ENCODE data around the gene DUS1L. TPM values are rescaled to one million over a fixed set of nuclear protein-coding genes. Genes with fewer than 3 reads are reported as not detected.
A peak's percentile ranks its signal among the peaks of the same experiment; 100 is the strongest.

The DUS1L gene
- total RNA-seq, 1 donor from 2014 or later = 64.6 TPM

- intact Hi-C loops (cut with micrococcal nuclease) = no loop called here
Observed at GRCh38 chr17:82092094-82092586, 26.5 kb upstream of the DUS1L start.

GRCh38 chr17:82091264-82092066, 25.9 kb upstream of the DUS1L start:
- Histone ChIP-seq H3K9me3 (replicated peaks) (no peaks in the 10 kb centered on the region), H3K36me3 (peaks cover 97% of the 10 kb centered on the region), H3K27ac (replicated peaks) (no peak overlapping the region), H3K4me1 (peaks cover 5% of the 10 kb centered on the region), H3K27me3 (ENCODE audit: low read depth) (no peaks in the 10 kb centered on the region), H3K4me3 (no peak overlapping the region)
- TF ChIP-seq CTCF (IDR thresholded peaks at IDR 0.05; ENCODE audit: borderline replicate concordance) = no peak
- peak; percentile 10 for DNase-seq
- intact Hi-C loops (cut with micrococcal nuclease) = no loop called here

More at GRCh38 chr17:82092094-82092586, 26.5 kb upstream of the DUS1L start:
- peaks cover 90% of the 10 kb centered on the region for H3K36me3 ChIP-seq
- no peak overlapping the region for H3K27ac ChIP-seq (replicated peaks)
- peak; percentile 10 for DNase-seq
- TF ChIP-seq CTCF (IDR thresholded peaks at IDR 0.05; ENCODE audit: borderline replicate concordance) = no peak
- no peaks in the 10 kb centered on the region for H3K27me3 ChIP-seq (ENCODE audit: low read depth)
- H3K9me3 ChIP-seq (replicated peaks) = no peaks in the 10 kb centered on the region
- H3K4me1 ChIP-seq = peaks cover 12% of the 10 kb centered on the region
- no peak overlapping the region for H3K4me3 ChIP-seq

- H3K9me3 ChIP-seq (replicated peaks) = no peaks in the 10 kb centered on the region
- no peak overlapping the region for H3K4me3 ChIP-seq
- TF ChIP-seq CTCF (IDR thresholded peaks at IDR 0.05; ENCODE audit: borderline replicate concordance) = no peak
- H3K4me1 ChIP-seq = no peaks in the 10 kb centered on the region
- intact Hi-C loops (cut with micrococcal nuclease) = no loop called here
- peak; percentile 11 for DNase-seq
- no peak overlapping the region for H3K27ac ChIP-seq (replicated peaks)
- H3K36me3 ChIP-seq = peaks cover 100% of the 10 kb centered on the region
- H3K27me3 ChIP-seq (ENCODE audit: low read depth) = no peaks in the 10 kb centered on the region
Observed at GRCh38 chr17:82090549-82091263, 25.1 kb upstream of the DUS1L start.

- DNase-seq = peak; percentile 10
- H3K36me3 ChIP-seq = peaks cover 100% of the 10 kb centered on the region
Observed at GRCh38 chr17:82089723-82090548, 24.3 kb upstream of the DUS1L start.

More at GRCh38 chr17:82089723-82090548, 24.3 kb upstream of the DUS1L start:
- no peaks in the 10 kb centered on the region for H3K27me3 ChIP-seq (ENCODE audit: low read depth)
- H3K4me3 ChIP-seq = no peak overlapping the region
- intact Hi-C loops (cut with micrococcal nuclease) = no loop called here
- TF ChIP-seq CTCF (IDR thresholded peaks at IDR 0.05; ENCODE audit: borderline replicate concordance) = no peak
- H3K27ac ChIP-seq (replicated peaks) = no peak overlapping the region
- H3K9me3 ChIP-seq (replicated peaks) = no peaks in the 10 kb centered on the region
- no peaks in the 10 kb centered on the region for H3K4me1 ChIP-seq
